IMR-90 (cell line): ENCODE results near the gene CDH15. TPM values are rescaled to one million over a fixed set of nuclear protein-coding genes. Genes with fewer than 3 reads are reported as not detected.

ENCODE experiments used
- ATAC-seq: fragments of 200-7000 bp; cut with Tn5 transposase; 2 replicates; pipeline ENCODE4 v1.9.1; 2020; ENCODE audit warnings: low read depth, mild to moderate bottlenecking, moderate library complexity
- BruUV-seq: library from RNA; stranded (reverse); fragments of 400-500 nt; replicated peaks from 2 replicates; lab custom pipeline; 2021; lab: Mats Ljungman, UMichigan
- CTCF ChIA-PET: fragments of 300-600 bp; formaldehyde crosslinking; extraction: SDS; loops from one replicate; lab custom pipeline; 2021; ENCODE audit warnings: antibody characterized with exemption; lab: Yijun Ruan, JAX
- POLR2A ChIA-PET: fragments of 300-600 bp; sonication (Branson Sonifier 250); formaldehyde crosslinking; loops from one replicate; lab custom pipeline; 2022; ENCODE audit warnings: antibody characterized with exemption; ENCODE audit not compliant: unreplicated experiment; lab: Charles Lee
- DNase-seq: peaks from one replicate; pipeline ENCODE4 v3.0.0; 2013
- H2AFZ ChIP-seq: replicated peaks from 2 replicates; pipeline ENCODE3; 2013; ENCODE audit warnings: low read length, mild to moderate bottlenecking; ENCODE audit not compliant: poor library complexity
- H2AK5ac ChIP-seq: 2 replicates; pipeline ENCODE4 v1.6.1; 2013; ENCODE audit warnings: low read depth, low read length, inconsistent platforms
- H2AK9ac ChIP-seq: replicated peaks from 2 replicates; pipeline ENCODE3; 2013; ENCODE audit warnings: mild to moderate bottlenecking, low read depth, low read length, moderate library complexity; ENCODE audit not compliant: poor library complexity
- H2BK120ac ChIP-seq: 2 replicates; pipeline ENCODE4 v1.6.1; 2013; ENCODE audit warnings: low read depth, low read length, inconsistent platforms
- H2BK15ac ChIP-seq: 3 replicates; pipeline ENCODE4 v1.6.1; 2013; ENCODE audit warnings: low read depth, low read length, inconsistent platforms
- H2BK20ac ChIP-seq: 2 replicates; pipeline ENCODE4 v1.6.1; 2013; ENCODE audit warnings: low read depth, mild to moderate bottlenecking, inconsistent platforms, low read length, moderate library complexity
- H2BK5ac ChIP-seq: 2 replicates; pipeline ENCODE4 v1.6.1; 2013; ENCODE audit warnings: mild to moderate bottlenecking, low read depth, low read length, inconsistent platforms; ENCODE audit not compliant: poor library complexity, severe bottlenecking
- H3K14ac ChIP-seq: replicated peaks from 2 replicates; pipeline ENCODE4 v1.6.1; 2013; ENCODE audit warnings: low read depth, low read length, inconsistent platforms
- H3K18ac ChIP-seq: 2 replicates; pipeline ENCODE4 v1.6.1; 2013; ENCODE audit warnings: low read depth, low read length, control low read depth
- H3K23ac ChIP-seq: 2 replicates; pipeline ENCODE4 v1.6.1; 2013; ENCODE audit warnings: low read depth, low read length, inconsistent platforms
- H3K27ac ChIP-seq: 2 replicates; pipeline ENCODE4 v1.5.1; 2013; ENCODE audit warnings: mild to moderate bottlenecking, control low read depth, low read length; ENCODE audit not compliant: insufficient read depth
- H3K27me3 ChIP-seq: 2 replicates; pipeline ENCODE4 v1.6.1; 2013; ENCODE audit warnings: low read length; ENCODE audit not compliant: control insufficient read depth, insufficient read depth
- H3K36me3 ChIP-seq: 2 replicates; pipeline ENCODE4 v1.6.1; 2013; ENCODE audit warnings: low read length, mixed read lengths; ENCODE audit not compliant: control insufficient read depth, insufficient read depth
- H3K4ac ChIP-seq: 2 replicates; pipeline ENCODE4 v1.6.1; 2013; ENCODE audit warnings: low read depth, low read length, inconsistent platforms
- H3K4me1 ChIP-seq: 2 replicates; pipeline ENCODE4 v1.6.1; 2013; ENCODE audit warnings: low read length, mixed read lengths; ENCODE audit not compliant: control insufficient read depth, insufficient read depth
- H3K4me2 ChIP-seq: 2 replicates; pipeline ENCODE4 v1.6.1; 2013; ENCODE audit warnings: low read depth, mild to moderate bottlenecking, control low read depth, low read length, moderate library complexity
- H3K4me3 ChIP-seq: 2 replicates; pipeline ENCODE4 v1.5.1; 2013; ENCODE audit warnings: low read depth, mild to moderate bottlenecking, control low read depth, low read length, moderate library complexity; ENCODE audit not compliant: insufficient read depth
- H3K56ac ChIP-seq: 2 replicates; pipeline ENCODE4 v1.6.1; 2013; ENCODE audit warnings: low read length, inconsistent platforms; ENCODE audit not compliant: insufficient read depth; ENCODE audit errors: extremely low read depth
- H3K79me1 ChIP-seq, 2 experiments: 2 replicates each; pipeline ENCODE4 v1.6.1; 2013; ENCODE audit warnings: low read length in 2 of 2, inconsistent platforms in 1 of 2, low read depth in 1 of 2
- H3K9ac ChIP-seq: 2 replicates; pipeline ENCODE4 v1.6.1; 2013; ENCODE audit warnings: low read depth, low read length, control low read depth
- H3K9me1 ChIP-seq: 2 replicates; pipeline ENCODE4 v1.6.1; 2013; ENCODE audit warnings: low read length, inconsistent platforms; ENCODE audit not compliant: insufficient read depth
- H3K9me3 ChIP-seq: 2 replicates; pipeline ENCODE4 v1.6.1; 2013; ENCODE audit warnings: low read length; ENCODE audit not compliant: control insufficient read depth, insufficient read depth
- H4K20me1 ChIP-seq: 2 replicates; pipeline ENCODE4 v1.6.1; 2013; ENCODE audit warnings: low read length, inconsistent platforms; ENCODE audit not compliant: insufficient read depth
- H4K5ac ChIP-seq: 2 replicates; pipeline ENCODE4 v1.6.1; 2013; ENCODE audit warnings: mild to moderate bottlenecking, low read depth, low read length, control low read depth
- H4K8ac ChIP-seq, 2 experiments: 2 replicates each; pipeline ENCODE4 v1.6.1; 2013; ENCODE audit warnings: low read depth in 2 of 2, low read length in 2 of 2, control low read depth in 1 of 2, inconsistent platforms in 1 of 2
- H4K91ac ChIP-seq: 2 replicates; pipeline ENCODE4 v1.6.1; 2013; ENCODE audit warnings: low read depth, low read length, inconsistent platforms; ENCODE audit not compliant: insufficient read depth
- MAFK ChIP-seq: IDR thresholded peaks from 2 replicates; pipeline ENCODE4 v1.6.1; 2012; ENCODE audit warnings: low read depth, low read length, improper control_type of control experiment
- WGBS, 2 experiments: methylation state at CpG; one replicate each; pipeline versions ENCODE4 v1.1.5 to v1.1.7; 2013; ENCODE audit warnings: missing lambda C conversion rate in 2 of 2; ENCODE audit not compliant: insufficient read length in 1 of 2; ENCODE audit errors: extremely low coverage in 2 of 2; 5-methylcytosine and 5-hydroxymethylcytosine counted together
- dilution Hi-C: fragments of 300-500 bp; cut with HindIII; formaldehyde crosslinking; loops from one replicate; pipeline ENCODE4 v1.14.3; 2018; ENCODE audit warnings: low sequenced_read_pairs; ENCODE audit not compliant: unreplicated experiment
- in situ Hi-C: fragments of 300-500 bp; cut with MboI; formaldehyde crosslinking; loops from 3 replicates; pipeline ENCODE4 v1.14.3; 2019; ENCODE audit warnings: low sequenced_read_pairs, inconsistent platforms, mixed read lengths
- intact Hi-C: fragments of 100-400 bp; cut with micrococcal nuclease; formaldehyde crosslinking; loops from 2 replicates; pipeline ENCODE4 v1.10.0; 2022
- polyA plus RNA-seq, 3 experiments: library from polyadenylated mRNA; depleted of rRNA; stranded (reverse); fragments of >200 nt; gene quantifications; 2 replicates each; pipeline ENCODE4 v1.2.3, GENCODE V29; 2012; ENCODE audit warnings: low replicate concordance in 1 of 3
- total RNA-seq: library from RNA; depleted of rRNA; stranded (reverse); fragments of >200 nt; gene quantifications from 2 replicates; pipeline ENCODE4 v1.2.3, GENCODE V29; 2012

The CDH15 gene
- total and polyA plus RNA-seq, 2 of the 4 experiments (the other 2 are of a cell fraction), result 0.18 to 0.62 TPM

- no peak overlapping the region for H3K18ac ChIP-seq
- in situ Hi-C loops, result no loop called here
- TF ChIP-seq MAFK, result no peak
- no peak overlapping the region; the same call in 1 of the 2 replicates for H3K4me2 ChIP-seq
- no peak overlapping the region for H2AK5ac ChIP-seq
- H2BK120ac ChIP-seq, result no peak overlapping the region
- H3K14ac ChIP-seq, result no peak overlapping the region
- intact Hi-C loops, result no loop called here
- no peak overlapping the region for H4K5ac ChIP-seq
- DNase-seq, result no peak
- H4K20me1 ChIP-seq, result peaks cover 7% of the 10 kb centered on the region; the same call in 1 of the 2 replicates
- H3K4ac ChIP-seq, result no peak overlapping the region
- no peak overlapping the region for H4K8ac ChIP-seq
- WGBS, 2 experiments, result 29% methylated on average over 21 of the region's 49 CpGs; no CpG with 5 or more reads in 1 of the 2 experiments
- no peaks in the 10 kb centered on the region for H3K9me1 ChIP-seq
- H3K36me3 ChIP-seq, result no peaks in the 10 kb centered on the region
- no peak overlapping the region for H3K23ac ChIP-seq
- ChIA-PET POLR2A (no interaction called here), CTCF (interaction anchor here (1.0 kb wide), 1 partner anchor 13 kb away, joined by 4 read pairs; no protein-coding TSS in a partner anchor)
- H2BK5ac ChIP-seq, result no peak overlapping the region
- no peak overlapping the region for H3K56ac ChIP-seq
- peaks cover 7% of the 10 kb centered on the region for H3K4me1 ChIP-seq
- no peak overlapping the region for H2AK9ac ChIP-seq
- H3K79me1 ChIP-seq, result no peaks in the 10 kb centered on the region
- peaks cover 37% of the 10 kb centered on the region for H3K27me3 ChIP-seq
- no peak overlapping the region for H3K27ac ChIP-seq
- no peak overlapping the region for H2BK20ac ChIP-seq
- no peak overlapping the region for H2BK15ac ChIP-seq
- H3K9ac ChIP-seq, result no peak overlapping the region
- peaks cover 8% of the 10 kb centered on the region for H3K9me3 ChIP-seq
- no peak for ATAC-seq
- dilution Hi-C loops, result no loop called here
- no peak overlapping the region for H4K91ac ChIP-seq
- no TSS peak for BruUV-seq
- no peak overlapping the region for H2AFZ ChIP-seq
- no peak overlapping the region for H3K4me3 ChIP-seq
These were observed 31.1 kb downstream of the CDH15 start for GRCh38 chr16:89202422-89203215.
